D721Med (cell line): Measurements from ENCODE around the gene TENM4.
"Not testable (repeated sequence)": the region's sequence is repeated elsewhere in the genome, so short reads cannot be mapped to it uniquely, and the experiment has no call there.

ENCODE experiments used
- DNase-seq: peaks from one replicate; pipeline ENCODE4 v3.0.0; 2011; ENCODE audit warnings: low spot score; ENCODE audit not compliant: insufficient read length
- FAIRE-seq: peaks from 2 replicates; lab custom pipeline; 2011; peaks lifted over from hg19 to GRCh38; lab: Jason Lieb, UNC
- CTCF ChIP-seq: IDR thresholded peaks from 2 replicates; pipeline ENCODE4 v1.5.1; 2012; ENCODE audit warnings: mild to moderate bottlenecking, control low read depth; ENCODE audit not compliant: insufficient read depth; ENCODE audit errors: missing control alignments

The TENM4 gene

DNA sequence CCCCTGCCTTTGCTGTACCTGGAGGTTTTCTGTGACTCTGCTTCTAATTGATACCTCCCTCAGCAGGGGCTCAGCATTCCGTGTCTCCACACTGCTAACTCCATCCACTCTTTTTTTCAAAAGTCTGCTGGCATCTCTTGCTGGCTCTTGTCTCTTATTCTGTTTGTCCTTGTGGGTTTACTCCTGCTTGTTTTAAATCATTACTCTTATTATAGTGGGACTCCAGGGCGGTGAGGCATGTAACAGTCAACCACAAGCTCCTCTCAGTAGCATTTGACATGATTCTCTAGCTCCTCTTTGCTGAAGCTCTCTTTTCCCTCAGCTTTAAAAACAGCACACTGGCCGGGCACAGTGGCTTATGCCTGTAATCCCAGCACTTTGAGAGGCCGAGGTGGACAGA, 605.9 kb downstream of the TENM4 start:
- TF ChIP-seq CTCF = no peak
- FAIRE-seq = no peak
- no peak for DNase-seq

DNA sequence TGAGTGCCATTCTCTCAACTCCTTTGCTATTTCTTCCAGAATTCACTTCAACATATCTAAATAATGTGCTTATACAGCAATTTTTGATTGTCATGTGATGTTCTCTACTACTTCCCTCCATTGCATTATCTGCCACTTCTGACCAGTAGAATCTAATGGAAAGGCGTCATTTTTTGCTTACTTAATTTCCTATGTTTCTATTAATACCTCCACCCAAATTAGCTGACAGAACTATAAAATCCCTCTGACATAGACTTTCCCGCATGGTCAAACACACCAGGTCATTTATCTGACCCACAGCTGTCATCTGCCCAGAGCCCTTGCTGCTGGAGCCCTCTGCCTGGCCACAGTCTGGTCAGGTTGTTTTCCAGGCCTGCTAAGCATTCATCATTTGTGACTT, 607.6 kb downstream of the TENM4 start:
- no peak for TF ChIP-seq CTCF
- FAIRE-seq (no peak), DNase-seq (no peak)

DNA sequence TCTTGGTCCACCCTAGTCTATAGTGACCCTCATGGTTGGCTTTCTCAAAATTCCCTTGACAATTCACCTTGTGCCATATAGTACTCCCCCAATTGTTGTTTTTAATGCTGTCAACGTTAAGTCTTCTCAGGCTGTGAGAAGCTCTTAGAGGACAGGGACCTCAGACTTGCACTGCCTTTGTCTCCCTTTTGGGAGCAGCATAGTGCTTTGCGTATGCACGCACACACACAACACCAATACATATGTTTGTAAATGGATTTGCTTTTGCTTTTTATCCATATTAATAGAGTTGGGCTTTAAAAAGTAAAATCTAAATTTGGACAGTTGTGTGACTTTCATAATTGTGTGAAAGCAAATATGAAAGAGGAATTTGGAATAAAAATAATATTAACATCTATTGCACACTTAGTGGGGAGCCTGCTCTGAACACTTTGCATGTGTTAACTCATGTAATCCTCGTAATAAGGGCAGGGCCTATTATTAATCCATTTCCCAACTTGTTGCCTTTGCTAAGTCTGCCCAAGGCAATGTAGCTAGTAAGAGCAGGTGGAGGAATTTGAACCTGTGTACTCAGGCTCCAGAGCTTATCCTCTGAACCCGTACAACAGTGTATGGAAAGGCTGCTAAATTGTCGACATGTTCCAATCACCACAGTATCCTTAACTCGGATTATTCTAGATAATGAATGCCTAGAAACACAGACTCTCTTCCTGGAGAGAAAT, 608.4 kb downstream of the TENM4 start:
- no peak for DNase-seq
- peak; percentile 44 for TF ChIP-seq CTCF
- no peak for FAIRE-seq

DNA sequence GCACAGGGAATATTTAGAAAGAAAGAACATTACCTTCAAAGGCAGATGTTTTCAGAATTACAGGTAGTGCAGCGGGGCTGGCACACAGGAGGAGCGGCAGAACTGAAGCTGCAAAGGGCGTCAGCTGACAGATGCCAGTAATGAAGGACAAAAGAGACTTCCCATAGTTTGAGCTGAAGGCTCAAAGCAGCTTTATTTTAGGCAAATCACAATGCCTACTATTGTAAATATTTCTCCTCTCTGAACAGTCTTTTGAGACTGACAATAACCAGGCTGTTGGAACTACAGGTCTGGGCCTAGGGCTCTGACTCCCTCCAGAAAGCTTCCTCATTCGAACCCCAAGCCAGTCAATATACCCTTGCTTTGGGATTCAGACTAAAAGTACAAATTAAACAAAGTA, 609.3 kb downstream of the TENM4 start:
- no peak for TF ChIP-seq CTCF
- FAIRE-seq (no peak), DNase-seq (no peak)

- TF ChIP-seq CTCF = no peak
- DNase-seq (no peak), FAIRE-seq (no peak)
These were observed 610.5 kb downstream of the TENM4 start for GRCh38 chr11:78830277-78830819.

DNA sequence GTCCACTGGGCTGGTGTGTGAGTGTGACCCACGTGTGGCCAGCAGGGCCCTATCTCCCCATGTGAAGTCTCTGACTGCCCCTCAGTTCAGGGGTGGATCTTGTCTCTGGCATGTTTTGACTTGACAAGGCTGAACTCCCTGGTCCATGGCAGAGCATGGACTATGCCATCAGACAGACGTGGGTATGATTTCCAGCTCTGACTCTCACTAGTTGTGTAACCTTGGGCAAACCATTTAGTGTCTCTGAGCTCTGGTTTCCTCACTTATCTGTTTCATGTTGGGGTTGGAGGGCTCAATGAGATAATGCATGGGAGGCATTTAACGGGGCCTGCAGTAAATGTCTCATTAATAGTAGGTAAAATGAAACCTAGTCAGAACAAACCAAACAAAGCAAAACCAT, 611.7 kb downstream of the TENM4 start:
- FAIRE-seq = no peak
- TF ChIP-seq CTCF = no peak
- DNase-seq = no peak

DNA sequence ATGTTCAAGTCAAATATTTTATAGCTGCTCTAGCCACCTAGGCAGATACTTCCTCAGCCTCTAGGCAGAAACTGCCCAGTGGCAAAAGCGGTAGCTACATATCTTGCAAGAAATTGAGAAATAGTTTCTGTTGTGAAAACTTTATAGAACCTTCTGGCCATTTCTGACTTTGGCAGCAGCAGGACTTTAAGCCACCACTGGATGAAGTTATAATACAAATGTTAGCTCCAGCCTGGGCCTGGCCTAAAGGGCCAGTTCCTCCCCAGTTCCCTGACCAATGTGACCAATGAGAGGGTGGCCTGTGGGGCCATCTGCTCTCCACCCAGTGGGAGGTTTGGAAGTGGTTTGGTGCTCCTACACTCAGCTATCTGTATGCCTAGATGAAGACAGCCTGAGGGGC, 612.2 kb downstream of the TENM4 start:
- DNase-seq = no peak
- no peak for FAIRE-seq
- TF ChIP-seq CTCF = no peak

GRCh38 chr11:78827291-78827690, 613.5 kb downstream of the TENM4 start:
- not testable (repeated sequence) for FAIRE-seq, DNase-seq
